ENCODE results near the gene CRYGS.

The CRYGS gene

DNA sequence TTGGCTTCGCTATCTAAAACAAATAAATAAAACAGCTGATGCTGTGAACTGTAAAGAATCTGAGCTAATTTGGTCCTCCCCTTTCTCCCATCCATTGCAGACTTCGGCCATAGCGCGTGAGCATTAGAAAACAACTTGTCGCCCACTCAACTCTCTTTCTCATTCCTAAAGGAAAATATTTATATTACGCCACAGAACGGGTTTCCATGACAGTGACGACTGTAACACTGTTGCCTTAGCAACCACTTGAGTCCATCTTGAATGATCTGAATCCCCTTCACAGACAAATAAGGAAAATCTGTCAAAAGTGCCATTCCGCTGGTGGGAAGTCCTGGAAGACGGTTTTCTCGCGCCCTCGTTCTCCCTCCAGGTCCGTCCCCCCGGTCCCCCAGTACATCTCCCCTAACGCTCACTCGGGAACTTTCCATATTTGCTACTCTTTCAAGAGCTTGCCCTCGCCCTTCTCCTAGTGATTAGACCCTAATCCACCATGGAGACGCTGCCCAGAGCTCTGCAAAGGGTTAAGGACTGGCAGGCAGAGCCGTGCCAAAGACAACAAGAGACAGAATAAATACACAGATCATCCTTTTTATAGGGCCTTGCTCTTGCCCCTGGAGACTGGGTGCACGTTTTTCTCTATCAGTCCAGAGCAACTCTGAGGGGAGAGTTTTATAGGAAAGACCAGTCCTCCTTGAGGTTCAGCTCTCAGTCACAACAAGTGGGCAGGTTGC is 50.5 kb downstream of the CRYGS start:
- DNase-seq (ENCODE audit: low read depth): no peak

DNA sequence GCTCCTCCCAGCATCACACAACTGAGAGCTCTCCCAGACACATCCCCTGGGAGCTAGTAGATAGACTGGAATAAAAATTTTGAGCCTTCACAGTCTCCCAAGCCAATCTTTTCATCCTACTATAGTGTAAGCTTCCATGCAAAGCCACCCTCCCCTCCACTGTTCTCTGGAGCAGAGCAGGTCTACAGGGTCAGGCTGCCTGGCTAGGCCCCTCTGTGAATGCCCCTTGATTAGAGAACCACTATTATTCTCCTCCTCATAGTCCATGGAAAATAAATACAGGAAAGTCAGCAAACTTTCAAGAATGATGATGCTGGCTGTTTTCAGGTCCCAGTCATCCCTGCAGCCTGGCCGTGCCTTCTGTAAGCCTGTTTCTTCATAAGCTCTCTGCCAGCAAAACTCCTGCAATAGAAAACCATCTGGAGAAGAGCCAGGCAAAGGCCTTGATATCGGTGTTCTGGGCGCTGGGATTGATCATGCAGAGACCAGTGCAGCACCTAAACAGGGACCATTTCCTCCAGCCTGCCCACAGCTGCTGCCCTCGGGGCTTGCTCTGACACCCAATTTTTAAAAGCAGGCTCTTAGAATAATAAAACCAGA is 51.7 kb downstream of the CRYGS start:
- DNase-seq (ENCODE audit: low read depth): no peak

DNA sequence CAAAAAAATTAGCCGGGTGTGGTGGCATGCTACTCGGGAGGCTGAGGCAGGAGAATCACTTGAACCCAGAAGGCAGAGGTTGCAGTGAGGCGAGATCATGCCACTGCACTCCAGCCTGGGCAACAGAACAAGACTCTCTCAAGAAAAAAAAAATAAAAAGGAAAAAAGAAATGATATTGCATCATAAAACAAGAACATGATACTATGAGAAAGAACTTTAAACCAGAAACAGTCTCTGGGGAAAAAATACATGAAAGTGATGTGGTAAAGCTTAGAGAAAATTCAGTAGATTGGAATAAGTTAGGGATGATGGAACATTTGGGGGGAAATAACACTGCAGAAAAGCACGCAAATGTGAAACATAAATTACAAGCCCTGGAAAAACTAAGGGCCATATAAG is 54.7 kb downstream of the CRYGS start:
- no peak for DNase-seq (ENCODE audit: low read depth)
